ENCODE results near the gene ATP5MG. TPM values are rescaled to one million over a fixed set of nuclear protein-coding genes. Genes with fewer than 3 reads are reported as not detected.

The ATP5MG gene
- total RNA-seq, 1 donor from 2014 or later: 233 TPM

- no peaks in the 10 kb centered on the region for H3K27me3 Mint-ChIP-seq (ENCODE audit: low read depth)
- no peak overlapping the region for H3K27ac Mint-ChIP-seq (ENCODE audit: unreplicated experiment)
- no peak overlapping the region for H3K4me3 Mint-ChIP-seq
- no peak for DNase-seq (ENCODE audit: low read depth, low spot score)
- TF ChIP-seq, protein P1, sequence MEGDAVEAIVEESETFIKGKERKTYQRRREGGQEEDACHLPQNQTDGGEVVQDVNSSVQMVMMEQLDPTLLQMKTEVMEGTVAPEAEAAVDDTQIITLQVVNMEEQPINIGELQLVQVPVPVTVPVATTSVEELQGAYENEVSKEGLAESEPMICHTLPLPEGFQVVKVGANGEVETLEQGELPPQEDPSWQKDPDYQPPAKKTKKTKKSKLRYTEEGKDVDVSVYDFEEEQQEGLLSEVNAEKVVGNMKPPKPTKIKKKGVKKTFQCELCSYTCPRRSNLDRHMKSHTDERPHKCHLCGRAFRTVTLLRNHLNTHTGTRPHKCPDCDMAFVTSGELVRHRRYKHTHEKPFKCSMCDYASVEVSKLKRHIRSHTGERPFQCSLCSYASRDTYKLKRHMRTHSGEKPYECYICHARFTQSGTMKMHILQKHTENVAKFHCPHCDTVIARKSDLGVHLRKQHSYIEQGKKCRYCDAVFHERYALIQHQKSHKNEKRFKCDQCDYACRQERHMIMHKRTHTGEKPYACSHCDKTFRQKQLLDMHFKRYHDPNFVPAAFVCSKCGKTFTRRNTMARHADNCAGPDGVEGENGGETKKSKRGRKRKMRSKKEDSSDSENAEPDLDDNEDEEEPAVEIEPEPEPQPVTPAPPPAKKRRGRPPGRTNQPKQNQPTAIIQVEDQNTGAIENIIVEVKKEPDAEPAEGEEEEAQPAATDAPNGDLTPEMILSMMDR (conservative IDR thresholded peaks at IDR 0.05): no peak
- H3K9me3 Mint-ChIP-seq: no peaks in the 10 kb centered on the region
- H3K36me3 Mint-ChIP-seq (ENCODE audit: low read depth): peaks cover 8% of the 10 kb centered on the region
- H3K4me1 Mint-ChIP-seq: no peaks in the 10 kb centered on the region
Measured at GRCh38 chr11:118379497-118379896, 21.9 kb upstream of the ATP5MG start.

- DNase-seq (ENCODE audit: low read depth, low spot score): no peak
- Mint-ChIP-seq H3K27ac (ENCODE audit: unreplicated experiment) (no peak overlapping the region), H3K36me3 (ENCODE audit: low read depth) (peaks cover 7% of the 10 kb centered on the region), H3K4me1 (no peaks in the 10 kb centered on the region), H3K4me3 (no peak overlapping the region), H3K27me3 (ENCODE audit: low read depth) (no peaks in the 10 kb centered on the region), H3K9me3 (no peaks in the 10 kb centered on the region)
- TF ChIP-seq, protein P1 (conservative IDR thresholded peaks at IDR 0.05): no peak
Measured at GRCh38 chr11:118380571-118380970, 20.8 kb upstream of the ATP5MG start.

DNA sequence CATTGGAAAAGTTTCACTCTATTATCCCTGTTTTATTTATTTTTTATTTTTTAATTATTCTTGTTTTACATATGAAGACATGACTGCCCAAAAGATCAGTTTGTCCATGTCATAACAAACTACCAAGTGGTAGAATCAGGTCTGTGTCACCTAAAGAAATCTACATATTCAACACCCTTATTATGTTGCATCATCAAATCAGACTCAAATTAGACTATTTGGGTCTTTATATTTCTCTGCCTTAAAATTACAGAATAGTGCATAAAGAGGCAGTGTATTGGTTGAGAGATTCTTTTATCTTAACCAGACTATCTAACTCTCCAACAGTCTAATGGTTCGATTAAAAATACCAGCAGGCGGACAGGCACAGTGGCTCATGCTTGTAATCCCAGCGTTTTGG, 18.5 kb upstream of the ATP5MG start:
- Mint-ChIP-seq H3K4me1 (no peaks in the 10 kb centered on the region), H3K27ac (ENCODE audit: unreplicated experiment) (no peak overlapping the region), H3K4me3 (no peak overlapping the region), H3K27me3 (ENCODE audit: low read depth) (no peaks in the 10 kb centered on the region), H3K9me3 (no peaks in the 10 kb centered on the region), H3K36me3 (ENCODE audit: low read depth) (peaks cover 7% of the 10 kb centered on the region)
- no peak for DNase-seq (ENCODE audit: low read depth, low spot score)
- TF ChIP-seq, protein P1 (conservative IDR thresholded peaks at IDR 0.05): no peak

DNA sequence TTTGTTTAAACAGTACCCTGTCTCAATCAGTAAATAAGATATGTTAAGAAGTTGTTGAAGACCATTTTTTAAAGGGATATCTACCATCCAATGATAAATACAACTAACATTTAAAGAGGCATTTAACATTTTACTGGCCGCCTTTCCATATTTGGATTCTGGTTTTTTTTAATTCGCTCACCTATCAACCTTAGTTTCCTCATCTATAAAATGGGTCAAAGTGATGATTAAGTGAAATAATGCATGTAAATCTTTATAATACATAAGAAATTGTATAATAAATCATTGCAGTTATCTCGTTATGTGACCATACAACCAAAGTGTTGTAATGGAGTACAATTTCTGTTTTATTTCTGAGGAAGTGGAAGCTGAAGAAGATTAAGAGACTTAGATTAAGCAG, 17.7 kb upstream of the ATP5MG start:
- Mint-ChIP-seq H3K4me3 (no peak overlapping the region), H3K27ac (ENCODE audit: unreplicated experiment) (no peak overlapping the region), H3K36me3 (ENCODE audit: low read depth) (peaks cover 7% of the 10 kb centered on the region), H3K9me3 (no peaks in the 10 kb centered on the region), H3K4me1 (no peaks in the 10 kb centered on the region), H3K27me3 (ENCODE audit: low read depth) (no peaks in the 10 kb centered on the region)
- TF ChIP-seq, protein P1 (conservative IDR thresholded peaks at IDR 0.05): no peak
- no peak for DNase-seq (ENCODE audit: low read depth, low spot score)

DNA sequence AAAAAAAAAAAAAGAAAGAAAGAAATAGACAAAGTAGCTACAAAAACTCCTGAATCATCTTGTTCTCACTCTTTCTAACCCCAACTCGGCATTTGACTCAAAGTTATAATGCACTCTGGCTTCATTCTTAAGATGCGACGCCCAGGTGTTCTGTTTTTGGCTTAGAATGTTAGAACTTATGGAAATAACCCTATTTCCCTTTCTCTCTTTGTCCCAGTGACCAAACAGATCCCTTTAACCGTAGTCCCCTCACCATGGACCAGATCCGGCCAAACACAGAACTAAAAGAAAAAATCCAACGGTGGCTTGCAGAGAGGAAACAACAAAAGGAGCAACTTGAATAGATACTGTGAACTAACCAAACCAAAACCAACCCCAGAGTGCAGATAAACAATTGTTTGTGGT, 5.3 kb upstream of the ATP5MG start:
- no peaks in the 10 kb centered on the region for H3K27me3 Mint-ChIP-seq (ENCODE audit: low read depth)
- H3K27ac Mint-ChIP-seq (ENCODE audit: unreplicated experiment): peak overlapping the region; percentile 32
- no peak for DNase-seq (ENCODE audit: low read depth, low spot score)
- no peaks in the 10 kb centered on the region for H3K9me3 Mint-ChIP-seq
- TF ChIP-seq, protein P1 (conservative IDR thresholded peaks at IDR 0.05): no peak
- H3K4me1 Mint-ChIP-seq: peaks cover 7% of the 10 kb centered on the region
- H3K4me3 Mint-ChIP-seq: no peak overlapping the region
- no peaks in the 10 kb centered on the region for H3K36me3 Mint-ChIP-seq (ENCODE audit: low read depth)

DNA sequence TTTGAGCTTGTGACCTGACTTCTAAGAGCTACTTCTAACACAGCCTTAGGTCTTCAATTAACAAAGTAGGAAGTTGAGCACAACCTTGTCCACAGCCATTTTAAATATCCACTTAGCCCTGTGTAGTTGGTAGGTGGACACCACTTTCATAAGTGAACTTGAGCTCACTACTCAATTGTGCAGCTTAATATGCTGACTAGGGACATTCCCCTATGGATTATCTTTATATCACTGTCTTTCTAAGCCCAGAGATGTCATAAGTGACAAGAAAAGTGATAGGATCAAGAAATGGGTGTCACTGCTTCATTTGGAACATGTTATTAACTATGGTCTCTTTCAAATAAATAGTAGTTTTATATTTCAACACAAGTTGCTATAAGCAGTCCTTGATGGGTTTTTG, 4.0 kb upstream of the ATP5MG start:
- TF ChIP-seq, protein P1 (conservative IDR thresholded peaks at IDR 0.05): no peak
- Mint-ChIP-seq H3K9me3 (no peaks in the 10 kb centered on the region), H3K27ac (ENCODE audit: unreplicated experiment) (no peak overlapping the region), H3K27me3 (ENCODE audit: low read depth) (no peaks in the 10 kb centered on the region), H3K4me3 (peak overlapping the region; percentile 31), H3K36me3 (ENCODE audit: low read depth) (no peaks in the 10 kb centered on the region), H3K4me1 (peaks cover 15% of the 10 kb centered on the region)
- no peak for DNase-seq (ENCODE audit: low read depth, low spot score)
